ENCODE results near the gene CD59.

Gene CD59, protein sequence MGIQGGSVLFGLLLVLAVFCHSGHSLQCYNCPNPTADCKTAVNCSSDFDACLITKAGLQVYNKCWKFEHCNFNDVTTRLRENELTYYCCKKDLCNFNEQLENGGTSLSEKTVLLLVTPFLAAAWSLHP

DNA sequence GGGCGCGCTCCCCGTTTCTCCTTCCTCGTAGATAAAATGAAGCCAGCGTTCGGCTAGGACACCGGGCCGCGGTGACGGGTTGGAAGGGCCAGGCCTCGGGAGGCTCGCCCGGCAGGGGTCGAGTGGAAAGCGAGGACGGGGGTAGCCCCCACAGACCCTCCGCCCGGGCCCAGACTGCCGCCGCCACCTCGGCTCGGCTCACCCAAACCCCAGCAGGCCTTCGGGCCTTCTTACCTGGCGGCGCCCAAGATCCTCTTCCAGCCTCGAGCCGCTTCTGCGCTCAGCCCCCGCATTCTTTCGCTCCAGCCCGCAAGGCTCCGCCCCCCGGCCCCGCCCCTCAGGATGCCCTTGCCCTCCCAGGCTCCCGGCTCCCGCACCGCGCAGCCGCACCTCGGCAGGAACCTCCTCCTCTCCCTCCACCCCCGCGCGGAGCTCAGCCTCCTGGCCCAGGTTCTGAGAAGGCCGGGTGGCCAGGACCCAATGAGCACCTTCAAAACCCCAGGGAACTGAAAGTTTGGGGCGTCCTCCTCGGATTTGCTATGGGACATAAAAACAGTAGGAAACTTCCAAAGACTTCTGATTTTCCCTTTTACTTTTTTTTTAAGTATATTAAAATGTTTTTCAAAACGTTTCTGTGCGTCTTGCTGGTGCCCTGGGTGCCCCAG is at the start of gene CD59:
Gene CD59 (minus strand): TSS at position 276 of the 665 bp plus-strand sequence. CDS start 13,978 bp downstream, outside the sequence.
- peak; percentile 80 to 94 for DNase-seq (ENCODE audit: low read depth in 2 of 2)

DNA sequence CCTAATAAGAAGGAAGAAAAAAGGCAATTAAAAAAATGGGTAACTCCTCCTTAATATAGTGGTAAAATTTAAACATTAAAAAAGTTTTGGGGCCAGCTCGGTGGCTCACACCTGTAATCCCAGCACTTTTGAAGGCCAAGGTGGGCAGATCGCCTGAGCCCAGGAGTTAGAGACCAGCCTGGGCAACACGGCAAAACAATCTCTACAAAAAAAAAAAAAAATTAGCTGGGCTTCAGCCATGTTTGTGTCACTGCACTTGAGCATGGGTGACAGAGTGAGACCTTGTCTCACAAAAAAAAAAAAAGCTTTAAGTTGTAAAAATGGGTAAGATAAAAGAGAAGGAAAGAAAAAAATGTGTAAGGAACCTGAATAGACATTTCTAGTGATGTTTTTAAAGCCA is 49.4 kb upstream of the CD59 start:
- DNase-seq (ENCODE audit: low read depth in 2 of 2) = no peak

DNA sequence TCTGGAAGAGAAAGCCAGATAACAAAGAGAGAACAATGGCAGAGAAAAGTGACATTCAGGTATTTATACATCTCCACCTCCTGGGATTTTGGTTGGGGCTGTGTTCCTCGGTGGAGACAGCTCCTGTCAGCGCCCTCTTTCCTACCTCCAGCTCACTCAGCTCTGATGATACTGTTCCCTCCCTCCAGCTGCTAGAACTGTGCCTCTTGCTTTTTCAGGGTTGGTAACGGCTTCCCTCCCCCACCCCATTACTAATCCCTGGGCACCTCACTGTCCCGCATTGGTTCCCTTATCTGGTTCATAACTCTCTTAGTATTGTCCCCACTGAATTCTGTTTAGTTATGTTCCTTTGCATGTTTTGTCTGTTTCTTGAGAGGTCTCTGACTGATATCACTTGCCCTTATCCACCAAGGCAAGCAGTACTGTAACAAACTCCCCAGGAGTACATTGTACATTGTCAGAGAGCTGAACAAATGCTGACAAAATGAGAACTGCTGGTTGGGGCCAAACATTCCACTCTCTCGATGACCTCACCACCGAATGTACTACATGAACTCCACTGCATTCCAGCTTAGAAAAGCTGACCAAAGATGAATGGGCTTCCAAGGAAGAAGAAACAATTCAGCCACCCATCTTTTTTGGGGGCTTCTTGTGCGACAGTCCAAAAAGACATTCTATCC is 43.8 kb upstream of the CD59 start:
- no peak for DNase-seq (ENCODE audit: low read depth in 2 of 2)

DNA sequence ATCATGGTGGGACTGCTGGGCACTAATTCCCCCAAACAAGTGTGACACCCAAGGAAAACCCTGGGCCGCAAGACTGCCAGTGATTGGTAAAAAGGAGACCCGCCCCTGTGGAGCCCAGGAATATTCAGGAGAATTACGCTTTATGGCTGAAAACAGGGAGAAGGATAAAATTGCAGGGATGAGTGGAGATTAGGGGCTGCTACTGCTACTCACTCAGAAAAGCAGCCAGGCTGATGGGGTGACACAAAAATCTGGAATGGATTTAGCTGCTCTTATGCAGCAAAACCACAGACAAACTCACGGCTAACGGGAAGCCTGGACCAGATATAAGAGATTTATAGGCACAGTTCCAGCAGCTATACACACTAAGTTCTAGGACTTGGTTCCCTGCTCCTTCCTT is 42.5 kb upstream of the CD59 start:
- no peak for DNase-seq (ENCODE audit: low read depth in 2 of 2)

DNA sequence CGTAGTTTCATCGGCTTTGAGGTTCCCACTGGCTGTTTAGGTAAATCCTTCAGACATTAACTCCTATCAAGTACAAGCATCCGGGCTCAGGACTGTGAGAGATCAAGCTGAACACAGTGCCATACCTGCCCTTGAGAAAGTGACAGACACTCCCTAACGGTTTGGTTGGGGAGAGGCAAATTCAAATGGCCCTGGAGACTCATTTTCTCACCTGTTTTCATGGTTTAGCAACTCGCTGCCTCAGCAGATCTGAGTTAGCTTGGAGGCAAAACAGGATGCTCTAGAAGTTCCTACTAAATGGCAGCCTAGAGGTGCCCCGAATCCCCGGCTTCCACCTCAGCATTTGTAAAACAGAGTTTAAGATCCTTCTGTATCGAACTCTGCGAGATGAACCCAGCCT is 41.7 kb upstream of the CD59 start:
- DNase-seq (ENCODE audit: low read depth in 2 of 2) = no peak

DNA sequence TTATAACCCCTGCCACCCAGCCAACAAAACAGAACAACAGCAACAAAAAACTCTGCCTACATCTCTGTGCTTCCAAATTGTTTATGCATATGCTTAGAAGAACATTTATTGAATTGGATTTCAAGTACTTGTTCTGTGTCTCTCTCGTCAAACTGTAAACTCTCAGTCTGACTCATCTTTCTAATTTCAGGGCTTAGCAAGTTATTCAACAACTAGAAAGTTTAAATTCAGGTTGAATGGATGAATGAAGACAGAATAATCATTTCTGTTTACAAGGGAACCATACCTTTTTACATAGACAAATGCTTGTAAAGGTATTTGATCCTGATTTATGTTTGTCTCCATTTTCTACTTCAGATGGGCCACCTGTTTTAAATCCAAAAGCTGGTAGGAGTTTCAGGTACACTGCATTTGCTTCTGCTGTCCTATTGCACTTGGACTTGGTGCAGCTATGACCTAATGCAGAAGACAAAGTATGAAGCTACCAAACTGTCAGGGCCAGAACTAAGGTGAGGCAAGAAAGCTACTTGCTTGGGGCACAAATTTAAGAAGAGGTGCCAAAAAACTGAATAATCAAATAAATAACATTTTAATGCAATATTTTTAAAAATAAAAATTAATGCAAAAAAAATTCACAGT is 39.7 kb upstream of the CD59 start:
- DNase-seq (ENCODE audit: low read depth in 2 of 2) = no peak

DNA sequence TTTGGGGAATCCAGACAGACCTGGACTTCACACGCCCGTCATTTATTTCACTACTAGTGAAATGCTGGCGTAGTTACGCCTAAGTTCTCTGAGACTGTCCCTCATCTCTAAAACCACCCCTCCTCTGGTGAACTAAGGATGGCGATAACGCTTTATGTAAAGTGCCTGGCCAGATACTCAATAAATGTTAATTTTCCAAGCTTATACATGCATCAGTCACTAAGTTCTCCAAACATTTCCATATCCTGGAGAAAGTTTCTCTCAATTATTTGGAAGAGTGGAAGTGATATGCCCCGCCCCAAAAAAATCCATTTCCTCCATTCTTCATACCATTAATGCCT is 39.2 kb upstream of the CD59 start:
- DNase-seq (ENCODE audit: low read depth in 2 of 2) = no peak

DNA sequence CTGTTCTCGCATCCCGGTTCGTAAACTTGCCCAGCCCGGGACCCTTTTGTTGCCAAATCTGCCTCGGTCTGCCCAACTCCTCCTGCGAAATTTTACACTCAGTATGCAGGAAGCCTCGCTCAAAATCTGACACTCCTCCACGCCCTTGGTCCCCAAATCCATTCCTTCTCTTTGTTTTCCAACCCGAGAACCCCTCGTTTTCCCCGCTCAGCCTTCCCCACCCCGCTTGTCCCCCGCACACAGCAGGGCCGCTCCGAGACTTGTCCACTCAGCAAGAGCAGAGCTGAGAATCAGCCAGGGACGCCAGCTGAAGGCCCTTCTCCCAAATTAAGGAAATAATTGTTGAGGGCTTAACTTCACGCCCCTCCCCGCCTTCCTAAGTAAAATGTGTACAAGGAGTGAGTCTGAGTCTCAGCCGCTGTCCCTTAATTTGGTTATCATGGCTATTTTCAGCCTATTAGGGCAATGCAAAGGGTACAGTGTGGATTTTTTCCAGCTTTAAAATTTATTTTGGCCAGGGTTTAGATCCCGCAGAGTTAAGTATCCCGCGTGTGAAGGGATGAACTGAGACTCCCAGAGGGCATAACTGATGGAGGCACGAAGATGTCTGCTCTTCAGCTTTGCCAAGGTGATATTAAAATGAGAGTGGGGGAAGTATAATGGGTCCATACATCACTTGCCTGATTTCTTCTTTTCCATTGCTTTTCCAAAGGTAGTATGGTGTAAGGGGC is 38.7 kb upstream of the CD59 start:
- peak in 1 of 2 donors; percentile 6 for DNase-seq (ENCODE audit: low read depth in 2 of 2)

DNA sequence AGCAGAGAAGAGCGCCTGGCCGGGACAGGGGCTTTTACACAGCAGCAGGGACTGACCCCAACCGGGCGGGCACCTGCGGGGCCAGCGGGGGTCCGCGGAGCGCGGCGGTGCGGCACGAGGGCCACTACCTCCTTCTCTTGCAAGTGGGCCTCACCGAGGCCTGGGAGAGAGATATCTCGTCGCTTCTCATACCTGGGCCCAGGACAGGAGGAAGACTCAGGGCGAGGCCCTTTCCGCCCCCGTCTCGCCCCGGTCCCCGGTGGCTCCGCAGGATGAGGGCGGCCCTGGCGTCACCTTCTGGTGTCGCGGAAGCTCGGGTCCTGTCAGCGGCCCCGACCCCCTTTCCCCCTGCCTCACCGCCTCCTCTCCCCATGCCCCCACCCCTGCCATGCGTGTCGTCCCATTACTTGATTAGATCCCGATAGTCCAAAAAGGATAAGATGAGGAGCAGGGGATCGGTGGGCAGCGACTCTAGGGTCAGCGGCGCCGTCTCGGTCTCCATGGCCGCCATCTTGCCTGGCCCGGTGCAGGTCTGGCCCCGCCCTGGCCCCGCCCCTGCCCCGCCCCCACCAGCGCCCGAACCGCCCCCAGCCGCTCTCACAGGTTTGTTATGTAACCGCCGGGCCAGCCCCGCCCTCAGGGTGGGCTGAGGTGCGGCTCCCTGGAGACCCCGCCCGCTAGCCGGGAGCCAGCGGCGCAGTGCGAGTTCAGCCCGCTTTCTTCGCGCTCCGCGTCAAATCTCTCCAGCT is 37.9 kb upstream of the CD59 start, which contains the start of gene FBXO3:
Gene FBXO3 (minus strand): TSS at position 534 of the 749 bp plus-strand sequence. CDS start 23 bp downstream, at position 511.
- DNase-seq (ENCODE audit: low read depth in 2 of 2) = peak; percentile 58 to 62

DNA sequence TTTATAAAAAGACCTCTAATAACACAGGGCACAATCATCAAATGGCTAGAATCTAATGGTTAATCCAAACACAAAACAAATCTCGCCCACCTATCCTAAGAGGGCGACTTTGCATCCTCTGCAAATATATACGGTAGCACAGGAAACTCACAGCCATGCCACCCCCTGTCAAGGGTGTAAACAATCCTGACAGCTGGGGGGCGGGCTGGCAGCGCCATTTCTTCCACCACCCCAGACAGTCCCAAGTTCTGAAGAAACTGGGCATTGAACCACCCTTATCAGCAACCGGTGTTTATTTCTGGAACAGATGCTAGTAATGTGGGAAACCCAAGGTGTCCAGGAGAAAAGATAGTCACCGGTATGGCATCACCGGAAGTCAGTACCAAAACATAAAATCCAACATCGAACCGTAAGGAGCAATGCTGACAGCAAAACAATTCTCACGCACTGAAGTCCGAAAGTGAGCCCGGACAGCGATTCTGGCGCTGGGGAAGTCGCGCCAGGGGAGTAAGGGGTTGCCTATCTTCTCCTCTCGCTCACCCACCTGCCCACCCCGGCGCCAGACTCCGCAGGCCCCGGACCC is 37.3 kb upstream of the CD59 start:
- no peak for DNase-seq (ENCODE audit: low read depth in 2 of 2)

DNA sequence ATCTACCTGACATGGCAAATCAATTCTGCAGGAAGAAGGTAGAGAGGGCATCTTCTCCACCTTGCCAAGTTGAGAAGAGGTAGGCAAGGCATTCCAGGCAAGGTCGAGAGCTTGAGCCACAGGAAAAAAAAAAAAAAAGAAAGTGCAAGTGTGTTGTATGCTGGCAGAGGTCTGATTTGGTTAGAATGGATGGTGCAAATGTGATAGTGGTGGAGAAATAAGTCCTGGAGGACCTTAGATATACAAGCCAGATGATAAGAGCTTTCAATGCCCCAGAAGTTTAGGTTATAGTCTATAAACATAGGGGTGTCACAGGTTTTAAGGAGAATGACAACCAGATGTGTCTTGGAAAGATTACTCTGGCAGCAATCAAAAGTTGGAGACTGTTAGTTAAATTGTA is 36.6 kb upstream of the CD59 start:
- no peak for DNase-seq (ENCODE audit: low read depth in 2 of 2)

DNA sequence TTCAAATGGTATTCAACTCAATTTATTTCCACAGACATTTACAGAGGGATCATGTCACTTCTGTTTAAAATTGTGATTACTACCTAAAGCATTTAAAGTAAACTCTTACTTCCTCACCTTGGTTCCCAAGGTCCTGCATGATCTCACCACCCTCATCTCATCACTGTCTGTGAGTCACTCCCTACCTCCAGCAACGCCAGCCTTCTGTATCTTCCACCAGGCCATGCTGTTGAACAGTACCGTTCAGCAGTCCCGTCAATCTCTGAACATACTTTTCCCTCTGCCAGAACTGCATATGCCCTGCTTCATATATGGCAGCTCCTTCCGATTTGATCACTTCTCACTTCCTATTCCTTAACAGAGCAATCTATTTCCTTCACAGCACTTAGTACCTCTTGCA is 36.1 kb upstream of the CD59 start:
- DNase-seq (ENCODE audit: low read depth in 2 of 2) = no peak

DNA sequence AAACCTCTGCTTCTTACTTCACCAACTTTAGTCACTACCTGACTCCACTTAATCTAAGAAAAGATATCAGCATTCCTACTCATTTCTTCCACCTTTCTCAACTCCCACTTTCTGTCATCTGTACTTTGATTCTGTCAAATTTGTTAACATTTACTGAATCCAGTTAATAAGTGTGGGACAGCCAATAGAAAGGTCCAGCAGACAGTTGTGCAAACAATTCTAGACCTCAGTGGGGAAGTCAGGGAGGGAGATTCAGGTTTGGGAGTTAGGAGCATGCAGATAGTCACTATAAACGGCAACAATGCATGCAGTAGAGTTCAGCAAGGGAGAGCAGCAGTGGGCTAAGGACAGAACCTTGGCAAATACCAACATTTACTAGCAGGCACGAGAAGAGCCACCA is 34.0 kb upstream of the CD59 start:
- no peak for DNase-seq (ENCODE audit: low read depth in 2 of 2)

DNA sequence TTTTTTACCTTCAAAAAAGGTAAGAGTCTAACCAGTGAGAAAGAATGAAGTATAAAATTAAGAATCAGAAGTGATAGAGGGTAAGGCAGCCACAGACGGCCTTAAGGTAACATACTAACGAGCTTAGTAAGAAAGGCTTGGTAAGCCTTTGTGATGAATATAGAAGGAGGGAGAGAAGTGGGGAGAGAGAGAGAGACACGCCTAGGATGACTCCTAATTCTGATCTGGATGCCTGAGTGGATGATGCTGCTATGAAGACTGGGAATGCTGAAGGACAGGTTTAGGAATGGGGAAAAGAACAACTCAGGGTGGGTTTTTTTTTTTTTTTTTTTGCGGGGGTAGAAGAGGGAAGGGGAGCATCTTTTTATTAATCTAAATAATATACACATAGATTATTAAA is 33.3 kb upstream of the CD59 start:
- DNase-seq (ENCODE audit: low read depth in 2 of 2) = no peak

DNA sequence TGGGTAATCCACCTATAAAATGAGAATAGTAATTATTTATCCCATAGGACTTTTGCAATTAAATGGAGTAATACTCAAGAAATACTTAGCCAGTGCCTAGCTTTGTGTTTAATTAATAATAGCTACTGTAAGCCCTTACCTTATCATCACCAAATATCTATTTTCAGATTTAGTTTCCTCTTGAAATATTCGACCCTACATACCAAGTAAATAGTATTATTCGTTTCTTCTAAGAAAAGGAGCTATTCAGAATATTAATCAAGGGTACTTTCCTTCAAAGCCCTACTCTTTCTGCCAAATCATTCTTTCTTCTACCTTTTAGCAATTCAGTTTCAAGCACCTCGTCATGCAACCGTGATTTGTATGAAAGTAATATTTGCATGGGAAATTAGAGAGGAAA is 31.4 kb upstream of the CD59 start:
- no peak for DNase-seq (ENCODE audit: low read depth in 2 of 2)

DNA sequence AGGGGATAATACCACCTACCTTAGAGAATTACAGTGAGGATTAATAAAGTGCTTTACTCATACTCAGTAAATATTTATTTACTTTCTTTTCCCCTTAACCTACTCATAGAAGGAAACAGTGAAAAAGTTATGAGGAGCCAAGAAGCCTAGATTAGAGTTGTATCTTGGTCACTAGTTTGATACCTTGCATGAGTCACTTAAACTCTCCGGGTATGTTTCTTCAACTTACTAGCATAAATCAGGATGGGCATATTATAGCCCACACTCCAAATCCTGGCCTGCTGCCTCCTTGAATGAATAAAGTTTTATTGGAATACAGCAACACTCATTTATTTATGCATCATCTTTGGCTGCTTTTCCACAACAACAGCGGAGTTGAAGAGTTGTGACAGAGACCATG is 29.9 kb upstream of the CD59 start:
- DNase-seq (ENCODE audit: low read depth in 2 of 2) = no peak

DNA sequence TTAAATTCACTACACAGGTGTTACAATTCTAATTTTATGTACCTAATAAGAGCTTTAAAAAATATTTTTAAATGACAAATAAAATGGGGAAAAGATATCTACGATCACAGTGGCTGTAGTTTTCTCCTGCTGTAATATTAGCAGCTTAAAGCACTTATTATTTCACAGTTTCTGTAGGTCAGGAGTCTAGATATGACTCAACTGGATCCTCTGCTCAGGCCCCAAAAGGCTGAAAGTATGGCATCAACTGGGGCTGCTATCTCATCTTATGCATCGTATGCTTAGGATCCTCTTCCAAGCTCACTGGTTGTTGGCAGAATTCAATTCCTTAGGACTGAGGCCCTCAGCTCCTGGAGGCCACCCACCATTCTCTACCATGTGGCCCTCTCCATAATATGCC is 25.2 kb upstream of the CD59 start:
- no peak for DNase-seq (ENCODE audit: low read depth in 2 of 2)

DNA sequence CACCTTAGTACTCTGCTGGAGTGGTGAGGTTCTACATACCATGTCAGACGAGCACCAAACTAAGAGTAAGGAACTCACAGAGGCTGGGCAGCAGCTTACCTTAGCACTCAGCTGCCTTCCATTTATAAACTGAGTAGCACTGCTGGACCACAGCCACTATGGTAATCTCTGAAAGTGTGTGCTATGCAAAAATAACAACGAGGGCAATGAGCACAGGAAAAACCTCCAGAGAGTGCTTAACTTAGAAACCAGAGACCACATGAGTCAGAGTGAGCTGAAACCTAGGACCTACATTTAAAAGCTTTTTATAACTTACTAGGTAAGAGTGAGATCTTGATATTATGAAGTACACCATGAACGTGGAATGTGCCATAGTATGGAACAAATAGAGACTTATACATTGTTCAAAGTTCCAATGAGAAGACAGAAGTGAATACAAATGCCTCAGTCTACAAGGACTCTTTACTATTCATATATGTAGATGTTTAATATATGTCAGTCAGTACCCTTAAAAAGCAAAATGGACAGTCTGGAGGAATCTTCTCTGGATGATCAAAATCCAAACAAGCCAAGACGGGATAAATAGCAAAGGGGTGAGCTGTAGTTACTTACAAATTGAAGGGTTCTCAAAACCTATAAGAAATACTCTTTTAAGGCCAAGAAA is 17.2 kb upstream of the CD59 start:
- no peak for DNase-seq (ENCODE audit: low read depth in 2 of 2)

DNA sequence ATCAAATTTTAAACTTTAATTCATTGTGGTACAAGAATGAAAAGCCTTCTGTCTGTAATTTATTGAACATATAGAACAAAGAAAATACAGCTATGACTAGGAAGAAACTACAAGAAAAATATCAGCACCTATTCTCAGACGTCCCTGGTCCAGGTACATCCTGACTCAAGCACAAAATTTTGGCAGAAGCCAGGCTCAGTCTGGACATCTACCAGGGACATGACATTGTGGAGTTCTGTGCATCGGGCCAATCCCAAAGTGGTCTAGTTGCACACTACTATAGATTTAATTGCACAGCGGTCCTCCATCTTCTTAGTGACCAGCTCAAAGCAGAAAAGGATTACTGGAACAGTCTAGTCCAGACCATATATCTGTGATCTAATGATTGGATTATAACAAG is 15.7 kb upstream of the CD59 start:
- no peak for DNase-seq (ENCODE audit: low read depth in 2 of 2)

DNA sequence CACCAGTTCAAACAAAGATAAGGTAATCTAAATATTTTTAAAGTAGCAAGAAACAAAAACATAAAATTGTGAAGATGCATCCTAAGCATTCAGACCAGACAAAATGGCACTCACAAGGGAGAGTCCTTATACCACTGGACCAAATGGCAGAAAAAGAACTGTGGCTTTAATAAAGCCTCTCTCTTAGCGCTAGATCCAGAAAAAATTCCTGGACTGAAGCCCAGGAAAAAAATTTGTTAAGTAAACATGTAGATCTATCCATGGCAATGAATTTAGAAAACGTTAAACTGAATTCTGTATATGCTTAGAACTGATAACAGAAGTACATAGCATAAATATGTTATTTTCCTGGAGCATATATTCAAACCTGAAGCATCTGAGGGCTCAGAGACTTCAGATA is 11.8 kb upstream of the CD59 start:
- no peak for DNase-seq (ENCODE audit: low read depth in 2 of 2)

DNA sequence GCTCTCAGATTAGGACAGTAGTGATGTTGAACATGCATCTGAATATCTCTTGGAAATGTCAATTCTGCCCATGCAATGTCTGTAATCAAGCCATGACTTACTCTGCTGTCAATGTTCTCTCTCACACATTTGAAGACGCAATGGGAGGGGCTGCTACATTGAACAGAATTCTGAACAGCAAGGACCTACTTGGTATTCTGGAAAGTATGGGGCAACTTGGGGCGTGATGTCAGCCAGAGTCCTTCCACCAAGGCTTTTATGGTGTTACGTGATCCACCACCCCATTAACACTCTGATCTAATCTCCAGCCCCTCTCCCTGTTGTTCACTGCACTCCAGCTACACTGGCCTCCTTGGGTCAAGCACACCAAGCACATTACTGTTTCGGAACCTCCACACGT is 7.1 kb upstream of the CD59 start:
- no peak for DNase-seq (ENCODE audit: low read depth in 2 of 2)
